ENCODE data around the gene HOXA6.

DNA sequence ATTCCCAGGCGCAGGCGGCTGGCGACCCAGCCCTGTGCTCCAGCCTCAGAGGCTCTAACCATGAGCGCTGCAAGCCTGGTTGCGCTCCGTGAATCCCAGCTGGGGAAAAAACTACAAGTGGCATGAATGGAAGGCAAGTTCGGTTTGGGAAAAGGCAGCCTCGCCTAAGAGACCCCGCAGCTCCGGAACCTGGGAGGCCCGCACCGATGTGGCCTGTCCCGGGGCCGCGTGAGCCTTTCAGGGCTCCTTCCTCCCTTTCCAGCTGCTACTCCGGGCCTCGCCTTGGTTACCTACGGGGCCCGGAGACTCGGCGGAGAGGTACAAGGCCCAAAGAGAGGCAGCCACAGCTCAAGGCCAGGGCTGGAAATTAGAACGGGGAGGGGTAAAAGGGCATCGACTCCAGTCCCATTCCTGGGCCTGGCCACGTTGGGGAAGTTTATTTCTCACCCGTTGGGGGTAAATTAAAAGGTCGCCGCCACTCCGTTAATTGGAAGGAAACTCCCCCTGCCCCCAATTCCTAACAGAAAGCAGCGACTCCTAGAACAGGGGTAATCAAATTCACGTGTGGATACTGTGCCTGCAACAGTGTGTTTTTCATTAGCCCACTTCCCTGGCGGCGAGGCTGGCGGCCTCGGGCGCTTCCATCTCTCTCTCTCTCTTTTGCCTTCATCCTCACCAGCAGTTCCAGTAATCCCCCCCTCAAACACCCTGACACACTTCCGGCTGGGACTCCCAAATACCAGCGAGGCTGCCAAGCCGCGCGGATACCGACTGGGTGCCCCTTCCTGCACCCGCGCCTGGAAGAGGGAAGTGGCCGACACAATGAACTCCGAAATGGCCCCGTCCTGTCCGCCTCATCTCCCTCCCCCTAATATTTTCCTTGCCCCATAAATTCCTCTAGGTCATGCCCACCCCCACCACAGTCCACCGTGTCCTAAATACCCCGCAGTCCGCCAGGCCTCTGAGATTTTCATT lies 19.2 kb upstream of the HOXA6 start:
- TF ChIP-seq, protein P1, sequence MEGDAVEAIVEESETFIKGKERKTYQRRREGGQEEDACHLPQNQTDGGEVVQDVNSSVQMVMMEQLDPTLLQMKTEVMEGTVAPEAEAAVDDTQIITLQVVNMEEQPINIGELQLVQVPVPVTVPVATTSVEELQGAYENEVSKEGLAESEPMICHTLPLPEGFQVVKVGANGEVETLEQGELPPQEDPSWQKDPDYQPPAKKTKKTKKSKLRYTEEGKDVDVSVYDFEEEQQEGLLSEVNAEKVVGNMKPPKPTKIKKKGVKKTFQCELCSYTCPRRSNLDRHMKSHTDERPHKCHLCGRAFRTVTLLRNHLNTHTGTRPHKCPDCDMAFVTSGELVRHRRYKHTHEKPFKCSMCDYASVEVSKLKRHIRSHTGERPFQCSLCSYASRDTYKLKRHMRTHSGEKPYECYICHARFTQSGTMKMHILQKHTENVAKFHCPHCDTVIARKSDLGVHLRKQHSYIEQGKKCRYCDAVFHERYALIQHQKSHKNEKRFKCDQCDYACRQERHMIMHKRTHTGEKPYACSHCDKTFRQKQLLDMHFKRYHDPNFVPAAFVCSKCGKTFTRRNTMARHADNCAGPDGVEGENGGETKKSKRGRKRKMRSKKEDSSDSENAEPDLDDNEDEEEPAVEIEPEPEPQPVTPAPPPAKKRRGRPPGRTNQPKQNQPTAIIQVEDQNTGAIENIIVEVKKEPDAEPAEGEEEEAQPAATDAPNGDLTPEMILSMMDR (IDR thresholded peaks at IDR 0.05), result no peak
- TF ChIP-seq POLR2A (IDR thresholded peaks at IDR 0.05), result no peak
